Activated T-helper 17 cell treated with anti-CD3 and anti-CD28 coated beads, Interleukin-2, amount 50 U/mL, for 72 hours (primary cell): ENCODE data around the gene ETFDH. TPM values are rescaled to one million over a fixed set of nuclear protein-coding genes. Genes with fewer than 3 reads are reported as not detected.
A peak's percentile ranks its signal among the peaks of the same experiment; 100 is the strongest.
"Not testable (repeated sequence)": the region's sequence is repeated elsewhere in the genome, so short reads cannot be mapped to it uniquely, and the experiment has no call there.

ENCODE experiments used
- ATAC-seq: fragments of 150-1000 bp; cut with Tn5 transposase; replicated peaks from 2 replicates; pipeline ENCODE4 v1.10.0; 2021; ENCODE audit warnings: mild to moderate bottlenecking, moderate library complexity
- H3K27ac Mint-ChIP-seq: one replicate; pipeline ENCODE4 v1.8.0; 2022; ENCODE audit warnings: mixed read lengths
- H3K27me3 Mint-ChIP-seq: one replicate; pipeline ENCODE4 v1.8.0; 2022; ENCODE audit warnings: mixed read lengths
- H3K36me3 Mint-ChIP-seq: one replicate; pipeline ENCODE4 v1.8.0; 2022; ENCODE audit warnings: low read depth, mild to moderate bottlenecking, mixed read lengths
- H3K4me1 Mint-ChIP-seq: one replicate; pipeline ENCODE4 v1.8.0; 2022; ENCODE audit warnings: mixed read lengths
- H3K4me3 Mint-ChIP-seq: one replicate; pipeline ENCODE4 v1.8.0; 2022; ENCODE audit warnings: mild to moderate bottlenecking, mixed read lengths
- H3K9me3 Mint-ChIP-seq: one replicate; pipeline ENCODE4 v1.8.0; 2022; ENCODE audit warnings: mixed read lengths
- total RNA-seq, 2 donors: library from RNA; stranded (reverse); gene quantifications; one replicate each; pipeline ENCODE4 v1.2.3, GENCODE V29; 2022

The ETFDH gene
- total RNA-seq, 2 donors from 2014 or later: 40.8 to 47.8 TPM

GRCh38 chr4:158666892-158667291 lies 5.2 kb upstream of the ETFDH start:
- no peak for ATAC-seq
- peaks cover 28% of the 10 kb centered on the region for H3K36me3 Mint-ChIP-seq
- no peaks in the 10 kb centered on the region for H3K27me3 Mint-ChIP-seq
- H3K9me3 Mint-ChIP-seq: no peaks in the 10 kb centered on the region
- H3K4me3 Mint-ChIP-seq: no peak overlapping the region
- peaks cover 14% of the 10 kb centered on the region for H3K4me1 Mint-ChIP-seq
- H3K27ac Mint-ChIP-seq: no peak overlapping the region

- H3K36me3 Mint-ChIP-seq: peaks cover 34% of the 10 kb centered on the region
- no peak overlapping the region for H3K27ac Mint-ChIP-seq
- H3K4me1 Mint-ChIP-seq: peaks cover 14% of the 10 kb centered on the region
- no peak overlapping the region for H3K4me3 Mint-ChIP-seq
- no peak for ATAC-seq
- no peaks in the 10 kb centered on the region for H3K9me3 Mint-ChIP-seq
- no peaks in the 10 kb centered on the region for H3K27me3 Mint-ChIP-seq
Measured at GRCh38 chr4:158667651-158668198, 4.4 kb upstream of the ETFDH start.

- Mint-ChIP-seq H3K9me3 (no peaks in the 10 kb centered on the region), H3K4me3 (peak overlapping the region; percentile 25), H3K36me3 (peaks cover 34% of the 10 kb centered on the region), H3K27me3 (no peaks in the 10 kb centered on the region), H3K4me1 (peaks cover 8% of the 10 kb centered on the region), H3K27ac (no peak overlapping the region)
- ATAC-seq: no peak
Measured at GRCh38 chr4:158669310-158669709, 2.8 kb upstream of the ETFDH start.

- Mint-ChIP-seq H3K4me3 (peak overlapping the region; percentile 99), H3K4me1 (peaks cover 8% of the 10 kb centered on the region), H3K27me3 (no peaks in the 10 kb centered on the region), H3K36me3 (peaks cover 34% of the 10 kb centered on the region), H3K27ac (peak overlapping the region; percentile 99), H3K9me3 (no peaks in the 10 kb centered on the region)
- peak; percentile 34 for ATAC-seq
Measured at GRCh38 chr4:158670975-158671664, 976 bp upstream of the ETFDH start.

GRCh38 chr4:158671665-158671914 lies 506 bp upstream of the ETFDH start, which contains the start of gene C4orf46:
Gene C4orf46 (minus strand): TSS chr4:158671887. CDS start chr4:158671801, 86 bp downstream.
- ATAC-seq: no peak
- Mint-ChIP-seq H3K27me3 (no peaks in the 10 kb centered on the region), H3K4me3 (peak within 1 kb of the TSS; percentile 99), H3K4me1 (peaks cover 8% of the 10 kb centered on the region), H3K36me3 (peaks cover 34% of the 10 kb centered on the region), H3K27ac (peak within 1 kb of the TSS; percentile 99), H3K9me3 (no peaks in the 10 kb centered on the region)

GRCh38 chr4:158673633-158674032 lies 1.5 kb downstream of the ETFDH start:
- H3K27me3 Mint-ChIP-seq: no peaks in the 10 kb centered on the region
- no peak for ATAC-seq
- peaks cover 8% of the 10 kb centered on the region for H3K4me1 Mint-ChIP-seq
- H3K36me3 Mint-ChIP-seq: peaks cover 28% of the 10 kb centered on the region
- H3K4me3 Mint-ChIP-seq: peak overlapping the region; percentile 99
- H3K9me3 Mint-ChIP-seq: no peaks in the 10 kb centered on the region
- no peak overlapping the region for H3K27ac Mint-ChIP-seq

GRCh38 chr4:158676076-158676475 lies 4.0 kb downstream of the ETFDH start:
- H3K4me3 Mint-ChIP-seq: no peak overlapping the region

GRCh38 chr4:158678767-158679166 lies 6.7 kb downstream of the ETFDH start:
- peaks cover 22% of the 10 kb centered on the region for H3K36me3 Mint-ChIP-seq
- H3K9me3 Mint-ChIP-seq: no peaks in the 10 kb centered on the region
- no peaks in the 10 kb centered on the region for H3K27me3 Mint-ChIP-seq

More at GRCh38 chr4:158676076-158676475, 4.0 kb downstream of the ETFDH start:
- H3K9me3 Mint-ChIP-seq: no peaks in the 10 kb centered on the region
- H3K27ac Mint-ChIP-seq: no peak overlapping the region
- no peak for ATAC-seq
- no peaks in the 10 kb centered on the region for H3K27me3 Mint-ChIP-seq
- H3K4me1 Mint-ChIP-seq: no peaks in the 10 kb centered on the region
- H3K36me3 Mint-ChIP-seq: peaks cover 27% of the 10 kb centered on the region

GRCh38 chr4:158681629-158682028 lies 9.5 kb downstream of the ETFDH start:
- no peaks in the 10 kb centered on the region for H3K9me3 Mint-ChIP-seq
- no peak overlapping the region for H3K27ac Mint-ChIP-seq
- H3K27me3 Mint-ChIP-seq: no peaks in the 10 kb centered on the region
- H3K4me3 Mint-ChIP-seq: no peak overlapping the region
- ATAC-seq: no peak
- peaks cover 35% of the 10 kb centered on the region for H3K36me3 Mint-ChIP-seq
- H3K4me1 Mint-ChIP-seq: no peaks in the 10 kb centered on the region

More at GRCh38 chr4:158678767-158679166, 6.7 kb downstream of the ETFDH start:
- ATAC-seq: no peak
- no peak overlapping the region for H3K4me3 Mint-ChIP-seq
- no peaks in the 10 kb centered on the region for H3K4me1 Mint-ChIP-seq
- H3K27ac Mint-ChIP-seq: no peak overlapping the region

GRCh38 chr4:158682066-158682465 lies 10.0 kb downstream of the ETFDH start:
- Mint-ChIP-seq H3K4me3 (no peak overlapping the region), H3K27ac (no peak overlapping the region), H3K9me3 (no peaks in the 10 kb centered on the region), H3K36me3 (peaks cover 37% of the 10 kb centered on the region), H3K27me3 (no peaks in the 10 kb centered on the region), H3K4me1 (no peaks in the 10 kb centered on the region)
- ATAC-seq: no peak

- peaks cover 40% of the 10 kb centered on the region for H3K36me3 Mint-ChIP-seq
- H3K27ac Mint-ChIP-seq: no peak overlapping the region
- H3K4me3 Mint-ChIP-seq: no peak overlapping the region
- no peaks in the 10 kb centered on the region for H3K9me3 Mint-ChIP-seq
- no peaks in the 10 kb centered on the region for H3K27me3 Mint-ChIP-seq
- no peaks in the 10 kb centered on the region for H3K4me1 Mint-ChIP-seq
- ATAC-seq: no peak
Measured at GRCh38 chr4:158688813-158689212, 16.7 kb downstream of the ETFDH start.

GRCh38 chr4:158704274-158704673 lies 32.2 kb downstream of the ETFDH start:
- ATAC-seq: no peak
- no peaks in the 10 kb centered on the region for H3K9me3 Mint-ChIP-seq
- H3K27me3 Mint-ChIP-seq: no peaks in the 10 kb centered on the region
- H3K4me3 Mint-ChIP-seq: no peak overlapping the region
- H3K4me1 Mint-ChIP-seq: no peaks in the 10 kb centered on the region
- no peak overlapping the region for H3K27ac Mint-ChIP-seq
- H3K36me3 Mint-ChIP-seq: peaks cover 60% of the 10 kb centered on the region

- peaks cover 100% of the 10 kb centered on the region for H3K36me3 Mint-ChIP-seq
- H3K4me1 Mint-ChIP-seq: no peaks in the 10 kb centered on the region
- ATAC-seq: no peak
- no peak overlapping the region for H3K27ac Mint-ChIP-seq
- no peaks in the 10 kb centered on the region for H3K9me3 Mint-ChIP-seq
- H3K4me3 Mint-ChIP-seq: no peak overlapping the region
- H3K27me3 Mint-ChIP-seq: no peaks in the 10 kb centered on the region
Measured at GRCh38 chr4:158710814-158711213, 38.7 kb downstream of the ETFDH start.

GRCh38 chr4:158712622-158713021 lies 40.5 kb downstream of the ETFDH start:
- H3K27ac Mint-ChIP-seq, H3K9me3 Mint-ChIP-seq, H3K4me1 Mint-ChIP-seq, ATAC-seq, H3K4me3 Mint-ChIP-seq, H3K27me3 Mint-ChIP-seq: not testable (repeated sequence)
- peaks cover 100% of the 10 kb centered on the region for H3K36me3 Mint-ChIP-seq

- peaks cover 100% of the 10 kb centered on the region for H3K36me3 Mint-ChIP-seq
- no peak overlapping the region for H3K27ac Mint-ChIP-seq
- no peak overlapping the region for H3K4me3 Mint-ChIP-seq
- no peaks in the 10 kb centered on the region for H3K27me3 Mint-ChIP-seq
- no peak for ATAC-seq
- H3K9me3 Mint-ChIP-seq: no peaks in the 10 kb centered on the region
- H3K4me1 Mint-ChIP-seq: peaks cover 18% of the 10 kb centered on the region
Measured at GRCh38 chr4:158714937-158715336, 42.8 kb downstream of the ETFDH start.
